Measurements from ENCODE around the gene CTNND2. TPM values are rescaled to one million over a fixed set of nuclear protein-coding genes. Genes with fewer than 3 reads are reported as not detected.

Gene CTNND2
- polyA plus RNA-seq, 1 of the 3 experiments (the other 2 are of a cell fraction): not detected

DNA sequence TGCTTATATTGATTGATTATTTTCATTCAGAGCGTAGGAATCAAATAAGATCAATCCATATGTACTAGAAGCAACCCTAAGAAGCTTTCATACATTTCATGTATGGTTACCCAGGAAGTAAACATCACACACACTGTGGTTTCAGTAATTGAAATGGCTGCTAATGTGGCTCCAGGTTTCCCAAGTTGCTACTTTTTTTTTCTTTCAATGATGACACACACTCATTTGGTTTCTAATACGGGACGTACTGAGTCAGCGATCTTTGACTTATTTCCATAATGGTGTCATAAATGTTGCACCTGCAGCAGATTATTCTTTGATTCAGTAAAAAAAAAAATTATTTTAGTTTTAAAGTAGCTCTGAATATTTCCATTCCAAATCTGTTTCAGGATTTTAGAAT lies 248.6 kb downstream of the CTNND2 start:
- H3K79me2 ChIP-seq (ENCODE audit: insufficient read depth): no peaks in the 10 kb centered on the region
- no peaks in the 10 kb centered on the region for H3K9me3 ChIP-seq
- H4K20me1 ChIP-seq (ENCODE audit: insufficient read depth): no peaks in the 10 kb centered on the region
- DNase-seq: no peak
- 37% methylated on average over 4 of the region's 4 CpGs for WGBS (ENCODE audit: low lambda C conversion rate)
- no peaks in the 10 kb centered on the region for H3F3A ChIP-seq (replicated peaks; ENCODE audit: insufficient read depth)
- no peaks in the 10 kb centered on the region for H3K36me3 ChIP-seq (replicated peaks in 1 of 2; ENCODE audit: control insufficient read depth in 1 of 2, insufficient read depth in 2 of 2, low read length in 1 of 2)
- H3K27me3 ChIP-seq (ENCODE audit: insufficient read depth): no peaks in the 10 kb centered on the region
- TF ChIP-seq EZH2phosphoT487 (IDR thresholded peaks at IDR 0.05; ENCODE audit: borderline replicate concordance, low read depth) (no peak), FOXJ3 (CRISPR knock-in tag; IDR thresholded peaks at IDR 0.05) (no peak)
- TF ChIP-seq, protein P1, sequence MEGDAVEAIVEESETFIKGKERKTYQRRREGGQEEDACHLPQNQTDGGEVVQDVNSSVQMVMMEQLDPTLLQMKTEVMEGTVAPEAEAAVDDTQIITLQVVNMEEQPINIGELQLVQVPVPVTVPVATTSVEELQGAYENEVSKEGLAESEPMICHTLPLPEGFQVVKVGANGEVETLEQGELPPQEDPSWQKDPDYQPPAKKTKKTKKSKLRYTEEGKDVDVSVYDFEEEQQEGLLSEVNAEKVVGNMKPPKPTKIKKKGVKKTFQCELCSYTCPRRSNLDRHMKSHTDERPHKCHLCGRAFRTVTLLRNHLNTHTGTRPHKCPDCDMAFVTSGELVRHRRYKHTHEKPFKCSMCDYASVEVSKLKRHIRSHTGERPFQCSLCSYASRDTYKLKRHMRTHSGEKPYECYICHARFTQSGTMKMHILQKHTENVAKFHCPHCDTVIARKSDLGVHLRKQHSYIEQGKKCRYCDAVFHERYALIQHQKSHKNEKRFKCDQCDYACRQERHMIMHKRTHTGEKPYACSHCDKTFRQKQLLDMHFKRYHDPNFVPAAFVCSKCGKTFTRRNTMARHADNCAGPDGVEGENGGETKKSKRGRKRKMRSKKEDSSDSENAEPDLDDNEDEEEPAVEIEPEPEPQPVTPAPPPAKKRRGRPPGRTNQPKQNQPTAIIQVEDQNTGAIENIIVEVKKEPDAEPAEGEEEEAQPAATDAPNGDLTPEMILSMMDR (IDR thresholded peaks at IDR 0.05): no peak
- TF ChIP-seq, protein P2, sequence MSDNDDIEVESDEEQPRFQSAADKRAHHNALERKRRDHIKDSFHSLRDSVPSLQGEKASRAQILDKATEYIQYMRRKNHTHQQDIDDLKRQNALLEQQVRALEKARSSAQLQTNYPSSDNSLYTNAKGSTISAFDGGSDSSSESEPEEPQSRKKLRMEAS (IDR thresholded peaks at IDR 0.05; ENCODE audit: low read depth): no peak
- H3K4me1 ChIP-seq (ENCODE audit: control insufficient read depth in 1 of 2, insufficient read depth in 2 of 2, low read depth in 1 of 2, low read length in 1 of 2): no peaks in the 10 kb centered on the region
- H3K9ac ChIP-seq: no peak overlapping the region
- H3K27ac ChIP-seq (ENCODE audit: low read depth in 2 of 2, low read length in 1 of 2): no peak overlapping the region
- POLR2A ChIA-PET: no interaction called here
- CTCF ChIA-PET: no interaction called here
- no peaks in the 10 kb centered on the region for H3K9me2 ChIP-seq
- H2AFZ ChIP-seq (ENCODE audit: low read depth): no peak overlapping the region
- H3K4me2 ChIP-seq: no peak overlapping the region
- no peak overlapping the region for H3K4me3 ChIP-seq (ENCODE audit: low read depth in 2 of 2, low read length in 1 of 2)

DNA sequence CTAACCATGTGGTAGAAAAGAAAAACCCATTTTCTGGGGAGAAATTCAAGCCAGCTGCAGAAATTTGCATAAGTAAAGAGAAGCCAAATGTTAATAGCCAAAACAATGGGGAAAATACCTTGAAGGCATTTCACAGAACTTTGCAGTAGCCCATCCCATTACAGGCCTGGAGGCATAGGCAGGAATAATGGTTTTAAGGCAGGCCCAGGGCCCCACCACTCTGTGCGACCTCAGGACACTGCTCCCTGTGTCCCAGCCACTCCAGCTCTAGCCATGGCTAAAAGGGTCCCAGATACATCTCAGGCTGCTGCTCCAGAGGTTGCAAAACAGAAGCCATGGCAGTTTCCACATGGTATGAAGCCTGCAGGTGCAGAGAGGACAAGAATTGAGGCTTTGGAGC lies 253.3 kb downstream of the CTNND2 start:
- Histone ChIP-seq H3K9ac (no peak overlapping the region), H2AFZ (ENCODE audit: low read depth) (no peak overlapping the region), H3K27me3 (ENCODE audit: insufficient read depth) (no peaks in the 10 kb centered on the region), H3K27ac (ENCODE audit: low read depth in 2 of 2, low read length in 1 of 2) (no peak overlapping the region), H3K4me1 (ENCODE audit: control insufficient read depth in 1 of 2, insufficient read depth in 2 of 2, low read depth in 1 of 2, low read length in 1 of 2) (no peaks in the 10 kb centered on the region), H3K9me2 (no peaks in the 10 kb centered on the region), H4K20me1 (ENCODE audit: insufficient read depth) (no peaks in the 10 kb centered on the region), H3K9me3 (no peaks in the 10 kb centered on the region), H3K79me2 (ENCODE audit: insufficient read depth) (no peaks in the 10 kb centered on the region), H3K36me3 (replicated peaks in 1 of 2; ENCODE audit: control insufficient read depth in 1 of 2, insufficient read depth in 2 of 2, low read length in 1 of 2) (no peaks in the 10 kb centered on the region), H3F3A (replicated peaks; ENCODE audit: insufficient read depth) (no peaks in the 10 kb centered on the region), H3K4me2 (no peak overlapping the region), H3K4me3 (ENCODE audit: low read depth in 2 of 2, low read length in 1 of 2) (no peak overlapping the region)
- CTCF ChIA-PET: no interaction called here
- DNase-seq: no peak
- no peak for TF ChIP-seq POLR2AphosphoS5 (IDR thresholded peaks at IDR 0.05; ENCODE audit: low read depth, low read length)
- no peak for TF ChIP-seq ELF1 (IDR thresholded peaks at IDR 0.05)
- TF ChIP-seq GABPA (IDR thresholded peaks at IDR 0.05; ENCODE audit: low read depth): no peak
- TF ChIP-seq TCF12 (IDR thresholded peaks at IDR 0.05): no peak
- no peak for TF ChIP-seq RAD21 (IDR thresholded peaks at IDR 0.05; ENCODE audit: low read length)
- no peak for TF ChIP-seq RXRA (IDR thresholded peaks at IDR 0.05; ENCODE audit: borderline replicate concordance, low read depth)
- no peak for TF ChIP-seq NRF1 (IDR thresholded peaks at IDR 0.05; ENCODE audit: low read depth, low read length)
- TF ChIP-seq, protein P3, sequence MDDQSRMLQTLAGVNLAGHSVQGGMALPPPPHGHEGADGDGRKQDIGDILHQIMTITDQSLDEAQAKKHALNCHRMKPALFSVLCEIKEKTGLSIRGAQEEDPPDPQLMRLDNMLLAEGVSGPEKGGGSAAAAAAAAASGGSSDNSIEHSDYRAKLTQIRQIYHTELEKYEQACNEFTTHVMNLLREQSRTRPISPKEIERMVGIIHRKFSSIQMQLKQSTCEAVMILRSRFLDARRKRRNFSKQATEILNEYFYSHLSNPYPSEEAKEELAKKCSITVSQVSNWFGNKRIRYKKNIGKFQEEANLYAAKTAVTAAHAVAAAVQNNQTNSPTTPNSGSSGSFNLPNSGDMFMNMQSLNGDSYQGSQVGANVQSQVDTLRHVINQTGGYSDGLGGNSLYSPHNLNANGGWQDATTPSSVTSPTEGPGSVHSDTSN (IDR thresholded peaks at IDR 0.05): no peak
- TF ChIP-seq, protein P2 (IDR thresholded peaks at IDR 0.05; ENCODE audit: low read depth): no peak
- no peak for TF ChIP-seq TEAD4 (IDR thresholded peaks at IDR 0.05; ENCODE audit: borderline replicate concordance, insufficient read depth)
- TF ChIP-seq CHD2 (IDR thresholded peaks at IDR 0.05; ENCODE audit: low read length, partially characterized antibody): no peak
- no peak for TF ChIP-seq FOSL2 (IDR thresholded peaks at IDR 0.05; ENCODE audit: borderline replicate concordance, low read depth)
- no peak for TF ChIP-seq RFX5 (IDR thresholded peaks at IDR 0.05; ENCODE audit: low read length)
- no peak for TF ChIP-seq NFIC (IDR thresholded peaks at IDR 0.05; ENCODE audit: borderline replicate concordance)
- TF ChIP-seq SIN3A (IDR thresholded peaks at IDR 0.05; ENCODE audit: borderline replicate concordance, low read depth, low read length): no peak
- POLR2A ChIA-PET: no interaction called here
- WGBS (ENCODE audit: low lambda C conversion rate): 0% methylated on average over 1 of the region's 1 CpG

All from SK-N-SH (cell line).